GM12864 (cell line): ENCODE results near the gene ZNF445.

Source experiments
- DNase-seq: peaks from one replicate; pipeline ENCODE4 v3.0.0-alpha.2; 2011; ENCODE audit warnings: low read depth
- H3K4me3 ChIP-seq: 2 replicates; pipeline ENCODE4 v1.5.1; 2011; ENCODE audit warnings: mild to moderate bottlenecking, low read depth, low read length, control low read depth
- TF ChIP-seq, protein P1 (sequence below): IDR thresholded peaks from 2 replicates; pipeline ENCODE4 v1.5.1; 2011; ENCODE audit warnings: low read depth, mild to moderate bottlenecking, moderate library complexity, low read length, control low read depth, inconsistent platforms; ENCODE audit errors: missing control alignments

The ZNF445 gene

GRCh38 chr3:44415421-44415820 lies 62.0 kb downstream of the ZNF445 start:
- no peak overlapping the region for H3K4me3 ChIP-seq
- TF ChIP-seq, protein P1, sequence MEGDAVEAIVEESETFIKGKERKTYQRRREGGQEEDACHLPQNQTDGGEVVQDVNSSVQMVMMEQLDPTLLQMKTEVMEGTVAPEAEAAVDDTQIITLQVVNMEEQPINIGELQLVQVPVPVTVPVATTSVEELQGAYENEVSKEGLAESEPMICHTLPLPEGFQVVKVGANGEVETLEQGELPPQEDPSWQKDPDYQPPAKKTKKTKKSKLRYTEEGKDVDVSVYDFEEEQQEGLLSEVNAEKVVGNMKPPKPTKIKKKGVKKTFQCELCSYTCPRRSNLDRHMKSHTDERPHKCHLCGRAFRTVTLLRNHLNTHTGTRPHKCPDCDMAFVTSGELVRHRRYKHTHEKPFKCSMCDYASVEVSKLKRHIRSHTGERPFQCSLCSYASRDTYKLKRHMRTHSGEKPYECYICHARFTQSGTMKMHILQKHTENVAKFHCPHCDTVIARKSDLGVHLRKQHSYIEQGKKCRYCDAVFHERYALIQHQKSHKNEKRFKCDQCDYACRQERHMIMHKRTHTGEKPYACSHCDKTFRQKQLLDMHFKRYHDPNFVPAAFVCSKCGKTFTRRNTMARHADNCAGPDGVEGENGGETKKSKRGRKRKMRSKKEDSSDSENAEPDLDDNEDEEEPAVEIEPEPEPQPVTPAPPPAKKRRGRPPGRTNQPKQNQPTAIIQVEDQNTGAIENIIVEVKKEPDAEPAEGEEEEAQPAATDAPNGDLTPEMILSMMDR, result no peak
- no peak for DNase-seq

DNA sequence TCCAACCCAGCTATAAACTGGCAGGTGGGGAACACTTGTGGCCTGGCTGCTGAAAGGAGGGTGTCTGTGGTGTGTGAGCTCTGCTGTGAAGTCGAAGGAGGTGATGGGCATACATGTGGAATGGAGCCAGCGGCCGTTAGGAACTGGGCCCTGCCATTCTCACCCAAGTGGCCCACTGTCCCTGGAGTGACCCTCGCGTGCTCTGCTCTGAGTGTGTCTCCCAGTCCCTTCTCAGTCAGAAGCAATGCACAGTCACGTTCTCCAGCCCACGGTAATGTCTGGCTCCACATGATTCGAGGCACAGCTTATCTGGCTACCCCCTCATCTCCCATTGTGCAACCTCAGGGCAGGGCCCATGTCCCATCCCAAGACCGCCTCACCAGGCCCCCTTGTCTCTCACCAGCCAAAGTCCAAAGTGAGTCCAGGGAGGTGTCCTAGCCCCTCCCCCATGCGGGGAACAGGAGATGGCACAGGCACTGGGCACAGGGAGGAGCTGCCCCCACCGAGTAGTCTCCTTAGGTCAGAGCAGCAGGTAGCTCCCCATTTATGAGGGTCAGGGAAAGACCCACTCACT lies 62.9 kb downstream of the ZNF445 start:
- TF ChIP-seq, protein P1, result no peak
- H3K4me3 ChIP-seq, result no peak overlapping the region
- no peak for DNase-seq

GRCh38 chr3:44412365-44412764 lies 65.1 kb downstream of the ZNF445 start:
- no peak for DNase-seq

GRCh38 chr3:44411031-44411645 lies 66.3 kb downstream of the ZNF445 start:
- TF ChIP-seq, protein P1, result no peak

More at GRCh38 chr3:44412365-44412764, 65.1 kb downstream of the ZNF445 start:
- H3K4me3 ChIP-seq, result no peak overlapping the region
- TF ChIP-seq, protein P1, result no peak

GRCh38 chr3:44409640-44410410 lies 67.6 kb downstream of the ZNF445 start:
- TF ChIP-seq, protein P1, result no peak
- H3K4me3 ChIP-seq, result no peak overlapping the region
- no peak for DNase-seq

More at GRCh38 chr3:44411031-44411645, 66.3 kb downstream of the ZNF445 start:
- no peak overlapping the region for H3K4me3 ChIP-seq
- DNase-seq, result no peak

- no peak overlapping the region for H3K4me3 ChIP-seq
- TF ChIP-seq, protein P1, result no peak
- DNase-seq, result no peak
Observed at GRCh38 chr3:44402548-44402947, 74.9 kb downstream of the ZNF445 start.
